ENCODE results near the gene RANBP1. TPM values are rescaled to one million over a fixed set of nuclear protein-coding genes. Genes with fewer than 3 reads are reported as not detected.

The RANBP1 gene
- polyA plus RNA-seq, 1 donor (not counting 4 experiments of a cell fraction or from before 2014, with no cell fraction given), result 193 TPM

DNA sequence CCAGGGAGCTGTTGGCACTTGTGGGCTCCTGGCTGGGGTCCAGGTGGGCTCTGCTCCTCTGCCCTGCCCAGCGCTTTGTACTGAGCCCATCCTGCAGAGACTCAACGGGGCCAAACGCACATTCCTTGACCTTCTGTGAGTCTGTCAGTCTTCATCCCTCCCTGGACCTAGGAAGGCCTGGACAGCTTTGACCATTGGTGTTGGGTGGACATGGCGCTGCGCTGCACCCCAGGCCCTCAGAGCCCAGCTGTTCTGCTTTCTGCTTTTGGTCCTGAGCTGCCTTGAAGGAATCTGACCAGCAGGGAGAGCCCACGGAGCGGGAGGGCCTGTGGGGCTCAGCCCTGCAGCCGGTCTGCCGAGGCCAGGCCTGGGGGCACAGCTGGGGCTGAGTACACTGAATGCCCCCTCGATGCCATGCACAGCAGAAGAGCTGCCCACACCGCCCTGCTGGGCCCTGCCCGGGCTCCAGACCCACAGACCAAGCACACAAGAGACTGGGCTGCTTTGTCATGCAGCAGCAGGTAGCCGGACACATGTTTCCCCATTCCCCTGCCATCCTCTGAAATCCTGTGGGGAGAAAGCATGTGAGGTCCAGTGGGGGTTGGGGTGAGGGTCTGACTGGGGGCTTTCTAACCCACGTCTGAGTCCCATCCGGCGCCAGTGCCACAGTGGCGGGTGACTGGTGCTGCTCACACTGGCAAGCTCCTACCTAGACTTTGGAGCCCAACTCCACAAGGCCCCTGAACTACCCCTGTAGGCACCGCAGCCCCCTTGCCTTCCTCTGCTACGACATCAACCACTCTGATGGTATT, 59.1 kb downstream of the RANBP1 start:
- no peak for DNase-seq (ENCODE audit: low read depth, low spot score)

GRCh38 chr22:20175597-20175900, 59.6 kb downstream of the RANBP1 start:
- TF ChIP-seq EZH2 (IDR thresholded peaks at IDR 0.05; ENCODE audit: low read length), result no peak
- TF ChIP-seq, protein P1, sequence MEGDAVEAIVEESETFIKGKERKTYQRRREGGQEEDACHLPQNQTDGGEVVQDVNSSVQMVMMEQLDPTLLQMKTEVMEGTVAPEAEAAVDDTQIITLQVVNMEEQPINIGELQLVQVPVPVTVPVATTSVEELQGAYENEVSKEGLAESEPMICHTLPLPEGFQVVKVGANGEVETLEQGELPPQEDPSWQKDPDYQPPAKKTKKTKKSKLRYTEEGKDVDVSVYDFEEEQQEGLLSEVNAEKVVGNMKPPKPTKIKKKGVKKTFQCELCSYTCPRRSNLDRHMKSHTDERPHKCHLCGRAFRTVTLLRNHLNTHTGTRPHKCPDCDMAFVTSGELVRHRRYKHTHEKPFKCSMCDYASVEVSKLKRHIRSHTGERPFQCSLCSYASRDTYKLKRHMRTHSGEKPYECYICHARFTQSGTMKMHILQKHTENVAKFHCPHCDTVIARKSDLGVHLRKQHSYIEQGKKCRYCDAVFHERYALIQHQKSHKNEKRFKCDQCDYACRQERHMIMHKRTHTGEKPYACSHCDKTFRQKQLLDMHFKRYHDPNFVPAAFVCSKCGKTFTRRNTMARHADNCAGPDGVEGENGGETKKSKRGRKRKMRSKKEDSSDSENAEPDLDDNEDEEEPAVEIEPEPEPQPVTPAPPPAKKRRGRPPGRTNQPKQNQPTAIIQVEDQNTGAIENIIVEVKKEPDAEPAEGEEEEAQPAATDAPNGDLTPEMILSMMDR (optimal IDR thresholded peaks at IDR 0.05 in 1 of 3, IDR thresholded peaks at IDR 0.05 in 1 of 3, conservative IDR thresholded peaks at IDR 0.05 in 1 of 3; ENCODE audit: extremely low read depth in 1 of 3, insufficient read depth in 2 of 3, low read length in 3 of 3), result peak in 1 of 3 experiments; percentile 2
- DNase-seq (ENCODE audit: low read depth, low spot score) (no peak), FAIRE-seq (no peak)
- Histone ChIP-seq H3K4me3 (ENCODE audit: control insufficient read depth in 2 of 3, extremely low read depth in 1 of 3, insufficient read depth in 2 of 3, low read depth in 1 of 3, low read length in 3 of 3) (no peak overlapping the region), H3K4me1 (ENCODE audit: control insufficient read depth, extremely low read depth, insufficient read depth, low read length) (no peaks in the 10 kb centered on the region), H3K36me3 (ENCODE audit: control insufficient read depth in 2 of 2, extremely low read depth in 1 of 2, insufficient read depth in 2 of 2, low read length in 2 of 2) (no peaks in the 10 kb centered on the region), H3K79me2 (ENCODE audit: control insufficient read depth, insufficient read depth, low read length) (no peaks in the 10 kb centered on the region), H3K27me3 (ENCODE audit: control insufficient read depth, extremely low read depth, insufficient read depth, low read length) (peaks cover 6% of the 10 kb centered on the region), H3K9ac (ENCODE audit: control insufficient read depth, extremely low read depth, insufficient read depth, low read length) (no peak overlapping the region), H3K9me1 (ENCODE audit: control insufficient read depth, extremely low read depth, insufficient read depth, low read length) (no peaks in the 10 kb centered on the region), H3K9me3 (ENCODE audit: control insufficient read depth, low read depth, low read length) (no peaks in the 10 kb centered on the region), H3K27ac (ENCODE audit: control insufficient read depth, insufficient read depth, low read length) (no peak overlapping the region), H2AFZ (ENCODE audit: control insufficient read depth, low read length) (no peak overlapping the region), H4K20me1 (ENCODE audit: control insufficient read depth, extremely low read depth, insufficient read depth, low read length) (no peaks in the 10 kb centered on the region), H3K4me2 (ENCODE audit: control insufficient read depth, extremely low read depth, insufficient read depth, low read depth, low read length) (no peak overlapping the region)
- dilution Hi-C loops (cut with MboI; ENCODE audit: extremely low pct_ligation_motif_present, low sequenced_read_pairs), result no loop called here

More for the DNA sequence above, 59.1 kb downstream of the RANBP1 start:
- FAIRE-seq, result no peak
- dilution Hi-C loops (cut with MboI; ENCODE audit: extremely low pct_ligation_motif_present, low sequenced_read_pairs), result no loop called here
- TF ChIP-seq, protein P1 (optimal IDR thresholded peaks at IDR 0.05 in 1 of 3, IDR thresholded peaks at IDR 0.05 in 1 of 3, conservative IDR thresholded peaks at IDR 0.05 in 1 of 3; ENCODE audit: extremely low read depth in 1 of 3, insufficient read depth in 2 of 3, low read length in 3 of 3), result peak in 2 of 3 experiments; percentile 4 to 9
- TF ChIP-seq EZH2 (IDR thresholded peaks at IDR 0.05; ENCODE audit: low read length), result no peak
- Histone ChIP-seq H2AFZ (ENCODE audit: control insufficient read depth, low read length) (no peak overlapping the region), H3K4me1 (ENCODE audit: control insufficient read depth, extremely low read depth, insufficient read depth, low read length) (no peaks in the 10 kb centered on the region), H3K9me3 (ENCODE audit: control insufficient read depth, low read depth, low read length) (no peaks in the 10 kb centered on the region), H3K9me1 (ENCODE audit: control insufficient read depth, extremely low read depth, insufficient read depth, low read length) (no peaks in the 10 kb centered on the region), H3K9ac (ENCODE audit: control insufficient read depth, extremely low read depth, insufficient read depth, low read length) (no peak overlapping the region), H3K4me2 (ENCODE audit: control insufficient read depth, extremely low read depth, insufficient read depth, low read depth, low read length) (no peak overlapping the region), H3K4me3 (ENCODE audit: control insufficient read depth in 2 of 3, extremely low read depth in 1 of 3, insufficient read depth in 2 of 3, low read depth in 1 of 3, low read length in 3 of 3) (no peak overlapping the region), H4K20me1 (ENCODE audit: control insufficient read depth, extremely low read depth, insufficient read depth, low read length) (no peaks in the 10 kb centered on the region), H3K79me2 (ENCODE audit: control insufficient read depth, insufficient read depth, low read length) (no peaks in the 10 kb centered on the region), H3K27me3 (ENCODE audit: control insufficient read depth, extremely low read depth, insufficient read depth, low read length) (peaks cover 6% of the 10 kb centered on the region), H3K27ac (ENCODE audit: control insufficient read depth, insufficient read depth, low read length) (no peak overlapping the region), H3K36me3 (ENCODE audit: control insufficient read depth in 2 of 2, extremely low read depth in 1 of 2, insufficient read depth in 2 of 2, low read length in 2 of 2) (no peaks in the 10 kb centered on the region)

All from keratinocyte (primary cell).